ENCODE results near the gene SCT. TPM values are rescaled to one million over a fixed set of nuclear protein-coding genes. Genes with fewer than 3 reads are reported as not detected.

Gene SCT
- total and polyA plus RNA-seq, 2 donors (not counting 3 experiments of a cell fraction or from before 2014, with no cell fraction given): not detected

GRCh38 chr11:624705-625635, 2.0 kb downstream of the SCT start, which contains the start of gene CDHR5:
CDHR5 (minus strand) TSS chr11:624955; CDS start chr11:624902, 53 bp downstream.
- no peaks in the 10 kb centered on the region for H3K9me1 ChIP-seq (replicated peaks; ENCODE audit: control insufficient read depth, extremely low read depth, insufficient read depth, low read length)
- no peaks in the 10 kb centered on the region for H4K20me1 ChIP-seq (replicated peaks; ENCODE audit: control insufficient read depth, extremely low read depth, insufficient read depth, low read length)
- no peaks in the 10 kb centered on the region for H3K79me2 ChIP-seq (ENCODE audit: control insufficient read depth, insufficient read depth, low read length)
- no peaks in the 10 kb centered on the region for H3K36me3 ChIP-seq (ENCODE audit: control insufficient read depth in 2 of 2, extremely low read depth in 1 of 2, insufficient read depth in 2 of 2, low read length in 2 of 2)
- no peak for FAIRE-seq
- BruUV-seq (replicated peaks): no TSS peak
- TF ChIP-seq JUN (IDR thresholded peaks at IDR 0.05; ENCODE audit: borderline replicate concordance, insufficient read depth, insufficient read length, low read depth) (no peak), FOS (IDR thresholded peaks at IDR 0.05; ENCODE audit: borderline replicate concordance, insufficient read depth, low read length) (no peak), MAX (IDR thresholded peaks at IDR 0.05; ENCODE audit: insufficient read depth, insufficient read length) (no peak), EZH2 (IDR thresholded peaks at IDR 0.05; ENCODE audit: borderline replicate concordance, low read depth, low read length, severe bottlenecking) (no peak), POLR2AphosphoS5 (IDR thresholded peaks at IDR 0.05; ENCODE audit: insufficient read depth, low read depth, low read length) (no peak), CTCF (IDR thresholded peaks at IDR 0.05; ENCODE audit: extremely low read depth in 1 of 2, insufficient read depth in 1 of 2, low read depth in 1 of 2, low read length in 2 of 2) (no peak), POLR2A (IDR thresholded peaks at IDR 0.05; ENCODE audit: low read depth, low read length) (no peak)
- intact Hi-C loops (cut with micrococcal nuclease): no loop called here
- CTCF ChIA-PET: no interaction called here
- H3K4me2 ChIP-seq (ENCODE audit: insufficient read depth, low read length): no peak within 1 kb of the TSS
- no peaks in the 10 kb centered on the region for H3K4me1 ChIP-seq (ENCODE audit: control insufficient read depth, extremely low read depth, insufficient read depth, low read length)
- POLR2A ChIA-PET: no interaction called here
- no peak within 1 kb of the TSS for H3K27ac ChIP-seq (ENCODE audit: insufficient read depth, low read depth, low read length)
- no peak for DNase-seq (ENCODE audit: low read depth, low spot score)
- H3K9me3 ChIP-seq (replicated peaks; ENCODE audit: control insufficient read depth, insufficient read depth, low read length): no peaks in the 10 kb centered on the region
- no peak within 1 kb of the TSS for H3K4me3 ChIP-seq (replicated peaks in 1 of 3; ENCODE audit: insufficient read depth in 1 of 3, low read depth in 1 of 3, low read length in 3 of 3)
- H2AFZ ChIP-seq (ENCODE audit: low read depth, low read length): no peak within 1 kb of the TSS
- dilution Hi-C loops (cut with MboI; ENCODE audit: extremely low pct_ligation_motif_present, low sequenced_read_pairs): no loop called here
- peaks cover 4 to 14% of the 10 kb centered on the region in 2 experiments for H3K27me3 ChIP-seq (ENCODE audit: control insufficient read depth in 2 of 2, insufficient read depth in 2 of 2, low read length in 2 of 2)
- H3K9ac ChIP-seq (replicated peaks; ENCODE audit: extremely low read depth, insufficient read depth, low read length): no peak within 1 kb of the TSS

Data from endothelial cell of umbilical vein (primary cell).